Measurements from ENCODE around the gene RNF222.

RNF222 gene

DNA sequence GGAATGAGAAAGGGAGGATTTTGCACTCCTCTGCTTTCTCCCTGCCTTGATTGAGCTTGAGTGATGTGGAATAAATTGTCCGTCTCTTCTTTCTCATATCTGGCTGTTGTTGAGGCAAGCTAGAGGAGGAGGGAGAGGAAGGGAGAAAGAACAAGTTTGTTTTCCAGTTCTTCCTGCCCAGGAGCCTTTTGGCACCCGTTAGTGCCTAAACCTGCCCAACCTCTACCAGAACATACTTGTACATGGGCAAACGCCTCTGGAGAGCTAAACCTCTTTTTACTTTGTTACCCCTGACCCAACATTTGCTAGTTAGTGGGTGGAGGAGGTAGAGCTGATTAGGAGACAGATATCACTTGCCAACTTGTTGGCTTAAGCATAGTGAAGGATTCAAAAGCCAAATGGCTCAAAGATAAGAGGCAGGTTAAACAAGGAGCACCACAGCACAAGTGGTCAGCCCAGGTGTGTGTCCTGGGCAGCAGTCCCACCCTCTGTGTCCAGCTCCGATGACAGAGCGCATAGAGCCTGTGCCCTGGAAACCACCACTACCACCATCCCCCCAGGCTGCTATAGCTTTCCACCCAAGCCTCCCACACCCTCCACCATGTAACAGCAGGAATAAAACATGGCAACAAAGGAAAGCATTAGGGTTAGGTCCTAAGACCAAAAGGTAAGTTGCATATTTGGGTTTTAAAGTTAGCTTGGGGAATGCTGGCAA, 51.5 kb downstream of the RNF222 start:
- no peak for DNase-seq (ENCODE audit: low read depth in 2 of 2)

DNA sequence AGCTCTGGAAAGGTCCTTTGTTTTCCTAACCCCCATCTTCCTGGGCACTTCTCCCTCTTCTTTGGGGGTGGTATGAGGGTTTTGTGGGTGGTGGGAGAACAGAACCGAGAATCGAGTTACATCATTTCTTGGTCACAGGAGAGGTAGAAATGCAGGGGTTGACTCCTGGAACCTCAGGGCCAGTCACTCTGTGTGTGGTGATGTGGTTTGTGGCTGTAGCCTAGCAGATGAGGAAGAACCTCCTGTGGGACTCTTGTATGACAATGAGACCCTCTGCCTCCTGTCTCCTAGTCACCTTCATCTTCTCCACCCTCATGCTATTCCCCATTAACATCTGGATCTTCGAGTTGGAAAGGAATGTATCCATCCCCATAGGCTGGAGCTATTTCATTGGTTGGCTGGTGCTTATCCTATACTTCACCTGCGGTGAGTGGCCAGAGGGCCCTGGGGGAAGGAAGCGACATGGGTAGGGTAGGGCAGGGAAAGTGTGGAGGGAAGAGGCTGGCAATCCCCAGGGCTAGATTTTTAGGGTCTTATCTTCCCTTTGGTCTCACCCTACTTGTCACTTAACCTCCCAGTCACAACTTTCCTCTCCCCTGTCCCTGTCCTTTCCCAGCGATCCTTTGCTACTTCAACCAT, 52.5 kb downstream of the RNF222 start:
- DNase-seq (ENCODE audit: low read depth in 2 of 2), result no peak

DNA sequence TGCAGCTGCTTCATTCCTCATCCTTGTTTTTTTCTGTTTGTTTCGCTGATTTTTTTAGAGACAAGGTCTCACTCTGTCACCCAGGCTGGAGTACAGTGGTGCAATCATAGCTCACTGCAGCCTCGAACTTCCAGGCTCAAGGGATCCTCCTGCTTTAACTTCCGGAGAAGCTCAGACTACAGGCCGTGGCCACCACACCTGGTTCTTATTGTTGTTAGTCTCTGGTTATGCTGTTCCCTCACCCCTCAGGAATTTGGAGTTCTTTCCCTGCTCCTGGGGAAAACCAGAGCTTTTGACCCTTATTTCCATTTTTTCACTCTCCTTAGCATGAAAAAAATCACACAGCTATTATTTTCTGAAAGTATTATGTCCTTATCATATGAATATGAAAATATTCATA, 56.2 kb downstream of the RNF222 start:
- DNase-seq (ENCODE audit: low read depth in 2 of 2), result no peak
